Activated B cell treated with CpG ODN at 0.5 μM for 24 hours (primary cell): Measurements from ENCODE around the gene CUTA. TPM values are rescaled to one million over a fixed set of nuclear protein-coding genes. Genes with fewer than 3 reads are reported as not detected.

Experiments used
- ATAC-seq: fragments of 200-7000 bp; cut with Tn5 transposase; one replicate; pipeline ENCODE4 v1.10.0; 2021; ENCODE audit warnings: low read depth, mild to moderate bottlenecking, moderate library complexity
- CTCF ChIA-PET: fragments of 350-600 bp; sonication (Branson Sonifier 250); formaldehyde crosslinking; loops from one replicate; lab custom pipeline; 2021; ENCODE audit warnings: antibody characterized with exemption; lab: Charles Lee
- POLR2A ChIA-PET: fragments of 350-600 bp; sonication (Branson Sonifier 250); formaldehyde crosslinking; loops from one replicate; lab custom pipeline; 2021; ENCODE audit warnings: antibody characterized with exemption; lab: Charles Lee
- DNase-seq: peaks from one replicate; pipeline ENCODE4 v3.0.0; 2022
- H3K27ac Mint-ChIP-seq: one replicate; pipeline ENCODE4 v1.8.0; 2020; ENCODE audit warnings: mixed read lengths
- H3K27me3 Mint-ChIP-seq: one replicate; pipeline ENCODE4 v1.8.0; 2021; ENCODE audit warnings: mixed read lengths
- H3K36me3 Mint-ChIP-seq: one replicate; pipeline ENCODE4 v1.8.0; 2021; ENCODE audit warnings: low read depth, mixed read lengths
- H3K4me1 Mint-ChIP-seq: one replicate; pipeline ENCODE4 v1.8.0; 2021; ENCODE audit warnings: mixed read lengths
- H3K4me3 Mint-ChIP-seq: one replicate; pipeline ENCODE4 v1.8.0; 2020; ENCODE audit warnings: mild to moderate bottlenecking, mixed read lengths
- H3K9me3 Mint-ChIP-seq: one replicate; pipeline ENCODE4 v1.8.0; 2020; ENCODE audit warnings: mixed read lengths
- intact Hi-C: fragments of 100-400 bp; cut with micrococcal nuclease; formaldehyde crosslinking; loops from one replicate; pipeline ENCODE4 v1.15.1; 2024
- total RNA-seq: library from RNA; stranded (reverse); gene quantifications from 2 replicates; pipeline ENCODE4 v1.2.3, GENCODE V29; 2022
- TF ChIP-seq, protein P1 (sequence below): fragments of 200-600 bp; IDR thresholded peaks from one replicate; pipeline ENCODE4 v1.8.0; 2022; ENCODE audit warnings: antibody characterized with exemption, mild to moderate bottlenecking

The CUTA gene
- total RNA-seq, 1 donor from 2014 or later = 111 TPM

DNA sequence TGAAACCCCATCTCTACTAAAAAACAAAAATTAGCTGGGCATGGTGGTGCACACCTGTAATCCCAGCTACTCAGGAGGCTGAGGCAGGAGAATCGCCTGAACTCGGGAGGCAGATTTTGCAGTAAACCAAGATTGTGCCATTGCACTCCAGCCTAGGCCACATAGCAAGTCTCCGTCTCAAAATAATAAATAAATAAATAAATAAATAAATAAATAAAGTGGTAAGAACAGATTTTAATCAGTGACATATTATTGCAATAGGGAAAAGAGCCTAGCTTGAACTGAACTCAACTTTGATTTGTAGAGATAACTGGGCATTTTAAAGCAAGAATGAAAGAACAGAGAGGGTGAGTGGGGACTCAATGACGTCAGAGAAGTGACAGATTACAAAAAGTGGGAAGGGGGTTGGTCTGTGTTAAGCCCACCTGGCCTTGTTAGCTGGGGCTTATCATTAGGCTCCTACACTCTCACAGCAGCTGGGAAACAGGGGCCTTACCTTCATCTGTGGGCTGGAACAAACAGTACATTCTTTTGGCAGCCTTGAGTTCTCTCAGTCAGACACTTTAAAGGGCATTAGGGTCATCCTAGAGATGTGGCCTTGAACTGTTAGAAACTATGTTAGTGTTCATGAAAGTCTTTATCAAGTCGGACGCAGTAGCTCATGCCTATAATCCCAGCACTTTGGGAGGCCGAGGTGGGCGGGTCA lies 50.7 kb downstream of the CUTA start:
- no peaks in the 10 kb centered on the region for H3K9me3 Mint-ChIP-seq
- H3K4me1 Mint-ChIP-seq = no peaks in the 10 kb centered on the region
- CTCF ChIA-PET = no interaction called here
- DNase-seq = no peak
- H3K27me3 Mint-ChIP-seq = no peaks in the 10 kb centered on the region
- TF ChIP-seq, protein P1, sequence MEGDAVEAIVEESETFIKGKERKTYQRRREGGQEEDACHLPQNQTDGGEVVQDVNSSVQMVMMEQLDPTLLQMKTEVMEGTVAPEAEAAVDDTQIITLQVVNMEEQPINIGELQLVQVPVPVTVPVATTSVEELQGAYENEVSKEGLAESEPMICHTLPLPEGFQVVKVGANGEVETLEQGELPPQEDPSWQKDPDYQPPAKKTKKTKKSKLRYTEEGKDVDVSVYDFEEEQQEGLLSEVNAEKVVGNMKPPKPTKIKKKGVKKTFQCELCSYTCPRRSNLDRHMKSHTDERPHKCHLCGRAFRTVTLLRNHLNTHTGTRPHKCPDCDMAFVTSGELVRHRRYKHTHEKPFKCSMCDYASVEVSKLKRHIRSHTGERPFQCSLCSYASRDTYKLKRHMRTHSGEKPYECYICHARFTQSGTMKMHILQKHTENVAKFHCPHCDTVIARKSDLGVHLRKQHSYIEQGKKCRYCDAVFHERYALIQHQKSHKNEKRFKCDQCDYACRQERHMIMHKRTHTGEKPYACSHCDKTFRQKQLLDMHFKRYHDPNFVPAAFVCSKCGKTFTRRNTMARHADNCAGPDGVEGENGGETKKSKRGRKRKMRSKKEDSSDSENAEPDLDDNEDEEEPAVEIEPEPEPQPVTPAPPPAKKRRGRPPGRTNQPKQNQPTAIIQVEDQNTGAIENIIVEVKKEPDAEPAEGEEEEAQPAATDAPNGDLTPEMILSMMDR = no peak
- no peak for ATAC-seq
- intact Hi-C loops = no loop called here
- H3K36me3 Mint-ChIP-seq = no peaks in the 10 kb centered on the region
- POLR2A ChIA-PET = interaction anchor here (0.7 kb wide), 3 partner anchors 13 to 135 kb away, joined by 3 to 8 read pairs (median 4); no protein-coding TSS in a partner anchor
- H3K27ac Mint-ChIP-seq = no peak overlapping the region
- no peak overlapping the region for H3K4me3 Mint-ChIP-seq

Other genes starting within 250 kb of the CUTA start
- 0.32 and 0.47 TPM in 2 replicates for gene COL11A2, start 225.6 kb downstream of the CUTA start, total RNA-seq
- 72.4 and 74.3 TPM in 2 replicates for gene RXRB, start 217.4 kb downstream of the CUTA start, total RNA-seq
- gene SLC39A7, start 217.2 kb downstream of the CUTA start, total RNA-seq = 31.7 and 35.2 TPM in 2 replicates
- 12.3 TPM in 2 replicates for gene HSD17B8, start 213.5 kb downstream of the CUTA start, total RNA-seq
- 41.7 and 43.8 TPM in 2 replicates for gene RING1, start 209.6 kb downstream of the CUTA start, total RNA-seq
- 82.0 and 97.2 TPM in 2 replicates for gene VPS52, start 146.2 kb downstream of the CUTA start, total RNA-seq
- gene RPS18, start 146.0 kb downstream of the CUTA start, total RNA-seq = 4,710 and 5,877 TPM in 2 replicates
- gene B3GALT4, start 141.0 kb downstream of the CUTA start, total RNA-seq = 19.1 and 19.4 TPM in 2 replicates
- 114 and 117 TPM in 2 replicates for gene WDR46, start 128.9 kb downstream of the CUTA start, total RNA-seq
- gene PFDN6, start 128.5 kb downstream of the CUTA start, total RNA-seq = 82.8 and 95.1 TPM in 2 replicates
- 54.7 and 66.5 TPM in 2 replicates for gene RGL2, start 119.2 kb downstream of the CUTA start, total RNA-seq
- gene TAPBP, start 104.0 kb downstream of the CUTA start, total RNA-seq = 319 and 350 TPM in 2 replicates
- gene ZBTB22, start 100.4 kb downstream of the CUTA start, total RNA-seq = 31.6 and 31.8 TPM in 2 replicates
- 82.5 and 85.4 TPM in 2 replicates for gene DAXX, start 95.1 kb downstream of the CUTA start, total RNA-seq
- gene KIFC1, start 26.3 kb downstream of the CUTA start, total RNA-seq = 1.9 and 2.2 TPM in 2 replicates
- gene PHF1, start 7.1 kb downstream of the CUTA start, total RNA-seq = 76.0 and 83.4 TPM in 2 replicates
- 19.5 and 25.4 TPM in 2 replicates for gene SYNGAP1, start 2.0 kb upstream of the CUTA start, total RNA-seq
- 10.7 and 12.5 TPM in 2 replicates for gene ZBTB9, start 36.5 kb upstream of the CUTA start, total RNA-seq
- gene BAK1, start 162.2 kb upstream of the CUTA start, total RNA-seq = 29.5 and 29.6 TPM in 2 replicates
- gene ITPR3, start 203.2 kb upstream of the CUTA start, total RNA-seq = 31.7 and 35.5 TPM in 2 replicates